B cell (primary cell): ENCODE data around the gene ADSS1. TPM values are rescaled to one million over a fixed set of nuclear protein-coding genes. Genes with fewer than 3 reads are reported as not detected.

ENCODE experiments used
- ATAC-seq: fragments of 200-7000 bp; cut with Tn5 transposase; one replicate; pipeline ENCODE4 v1.10.0; 2021; ENCODE audit warnings: low read depth, mild to moderate bottlenecking, moderate number of reproducible peaks, moderate library complexity
- CTCF ChIA-PET: fragments of 350-600 bp; sonication (Branson Sonifier 250); formaldehyde crosslinking; loops from one replicate; lab custom pipeline; 2021; ENCODE audit warnings: antibody characterized with exemption, inconsistent platforms; lab: Charles Lee
- POLR2A ChIA-PET: fragments of 350-600 bp; sonication (Branson Sonifier 250); formaldehyde crosslinking; loops from one replicate; lab custom pipeline; 2021; ENCODE audit warnings: antibody characterized with exemption; lab: Charles Lee
- DNase-seq: peaks from one replicate; pipeline ENCODE4 v3.0.0; 2013
- H2AFZ ChIP-seq: 2 replicates; pipeline ENCODE4 v1.6.1; 2012; ENCODE audit warnings: mild to moderate bottlenecking, low read depth, low read length; ENCODE audit not compliant: insufficient read depth, poor library complexity, severe bottlenecking
- H3K27ac ChIP-seq, 2 donors: 1 replicate in 1 of 2; 2 replicates in 1 of 2; pipeline ENCODE4 v1.5.1; 2012 to 2013; ENCODE audit warnings: low read length in 2 of 2, mild to moderate bottlenecking in 2 of 2, moderate library complexity in 1 of 2
- H3K27me3 ChIP-seq, 4 experiments: fragments of 200-600 bp in 1 of 4; sonication (generic) in 1 of 4; replicated peaks in 1 of 4; 1 replicate in 2 of 4; 2 replicates in 2 of 4; pipeline versions ENCODE4 v1.6.1 to v1.7.0; 2013 to 2016; ENCODE audit warnings: low read length in 3 of 4, mild to moderate bottlenecking in 2 of 4, mixed read lengths in 1 of 4, moderate library complexity in 1 of 4; ENCODE audit not compliant: insufficient read depth in 4 of 4, control insufficient read depth in 3 of 4; ENCODE audit errors: control extremely low read depth in 1 of 4
- H3K36me3 ChIP-seq, 2 experiments: replicated peaks in 1 of 2; 1 replicate in 1 of 2; 2 replicates in 1 of 2; pipeline versions ENCODE4 v1.6.1 to v1.7.1; 2013; ENCODE audit warnings: low read length in 1 of 2; ENCODE audit not compliant: insufficient read depth in 2 of 2, control insufficient read depth in 1 of 2; ENCODE audit errors: control extremely low read depth in 1 of 2, extremely low read depth in 1 of 2
- H3K4me1 ChIP-seq, 2 donors: fragments of 200-600 bp in 1 of 2; sonication (generic) in 1 of 2; 1 replicate in 1 of 2; 2 replicates in 1 of 2; pipeline versions ENCODE4 v1.5.1 to v1.6.1; 2013 to 2017; ENCODE audit warnings: low read length in 2 of 2; ENCODE audit not compliant: control insufficient read depth in 2 of 2, insufficient read depth in 2 of 2
- H3K4me2 ChIP-seq: replicated peaks from 2 replicates; pipeline ENCODE3; 2012; ENCODE audit warnings: mild to moderate bottlenecking, low read depth, low read length; ENCODE audit not compliant: poor library complexity, severe bottlenecking
- H3K4me3 ChIP-seq, 5 experiments: fragments of 200-600 bp in 1 of 5; sonication (generic) in 1 of 5; 1 replicate in 3 of 5; 2 replicates in 2 of 5; pipeline versions ENCODE4 v1.5.1 to v1.7.0; 2011 to 2016; ENCODE audit warnings: low read length in 4 of 5, mild to moderate bottlenecking in 4 of 5, low read depth in 2 of 5, control low read depth in 1 of 5, moderate library complexity in 1 of 5; ENCODE audit not compliant: insufficient read depth in 1 of 5; ENCODE audit errors: control extremely low read depth in 1 of 5, extremely low read depth in 1 of 5
- H3K79me2 ChIP-seq: fragments of 200-600 bp; sonication (generic); one replicate; pipeline ENCODE4 v1.6.0; 2016; ENCODE audit warnings: low read length; ENCODE audit not compliant: control insufficient read depth, insufficient read depth
- H3K9ac ChIP-seq: fragments of 200-600 bp; sonication (generic); 2 replicates; pipeline ENCODE4 v1.6.1; 2017; ENCODE audit warnings: mild to moderate bottlenecking, low read length, moderate library complexity
- H3K9me3 ChIP-seq, 3 donors: one replicate each; pipeline versions ENCODE4 v1.6.1 to v1.7.1; 2013; ENCODE audit warnings: low read length in 2 of 3; ENCODE audit not compliant: control insufficient read depth in 2 of 3, insufficient read depth in 1 of 3; ENCODE audit errors: control extremely low read depth in 1 of 3
- H4K20me1 ChIP-seq: 2 replicates; pipeline ENCODE4 v1.6.0; 2012; ENCODE audit warnings: mild to moderate bottlenecking, low read length; ENCODE audit not compliant: insufficient read depth, control insufficient read depth, poor library complexity, severe bottlenecking
- H3K27ac Mint-ChIP-seq: one replicate; pipeline ENCODE4 v1.8.0; 2021; ENCODE audit warnings: mixed read lengths
- H3K27me3 Mint-ChIP-seq: one replicate; pipeline ENCODE4 v1.8.0; 2021; ENCODE audit warnings: mixed read lengths
- H3K4me1 Mint-ChIP-seq: one replicate; pipeline ENCODE4 v1.8.0; 2021; ENCODE audit warnings: mixed read lengths
- H3K4me3 Mint-ChIP-seq: one replicate; pipeline ENCODE4 v1.8.0; 2021; ENCODE audit warnings: mixed read lengths
- H3K9me3 Mint-ChIP-seq: one replicate; pipeline ENCODE4 v1.8.0; 2022; ENCODE audit warnings: mixed read lengths; ENCODE audit not compliant: insufficient read depth
- CTCF ChIP-seq: fragments of 200-600 bp; IDR thresholded peaks from one replicate; pipeline ENCODE4 v1.8.0; 2022; ENCODE audit warnings: antibody characterized with exemption, mild to moderate bottlenecking
- EZH2 ChIP-seq: IDR thresholded peaks from 2 replicates; pipeline ENCODE4 v1.6.1; 2012; ENCODE audit warnings: borderline replicate concordance, low read depth, mild to moderate bottlenecking, moderate library complexity, low read length; ENCODE audit not compliant: insufficient read depth, poor library complexity, severe bottlenecking
- WGBS: methylation state at CpG from one replicate; pipeline ENCODE4 v1.1.5; 2013; ENCODE audit warnings: missing lambda C conversion rate; ENCODE audit not compliant: insufficient coverage; 5-methylcytosine and 5-hydroxymethylcytosine counted together
- intact Hi-C: fragments of 100-400 bp; cut with micrococcal nuclease; formaldehyde crosslinking; loops from one replicate; pipeline ENCODE4 v1.10.0; 2022
- polyA plus RNA-seq: library from polyadenylated mRNA; depleted of rRNA; stranded (reverse); fragments of >200 nt; gene quantifications from 2 replicates; pipeline ENCODE4 v1.2.3, GENCODE V29; 2012
- total RNA-seq, 2 donors: library from RNA; stranded (reverse); fragments of 120-200 nt in 1 of 2; gene quantifications; 1 replicate in 1 of 2; 2 replicates in 1 of 2; pipeline versions ENCODE4 v1.2.3 to v1.2.4, GENCODE V29; 2013 to 2022

Gene ADSS1
- total and polyA plus RNA-seq, 2 donors (not counting 1 experiment from before 2014, with no cell fraction given): 0.33 to 1.7 TPM

GRCh38 chr14:104678901-104679705 lies 44.9 kb upstream of the ADSS1 start:
- H4K20me1 ChIP-seq: no peaks in the 10 kb centered on the region
- no peak overlapping the region for H3K4me3 ChIP-seq
- H3K4me3 Mint-ChIP-seq: peak overlapping the region; percentile 87
- DNase-seq (no peak), ATAC-seq (no peak)
- peaks cover 39 to 58% of the 10 kb centered on the region in 2 donors for H3K4me1 ChIP-seq
- no peak overlapping the region for H3K27ac ChIP-seq
- no peaks in the 10 kb centered on the region for H3K36me3 ChIP-seq
- no peak overlapping the region for H3K27ac Mint-ChIP-seq
- H3K27me3 Mint-ChIP-seq: no peaks in the 10 kb centered on the region
- no peak for TF ChIP-seq EZH2
- TF ChIP-seq CTCF: no peak
- H3K9ac ChIP-seq: peak overlapping the region; percentile 57
- no peaks in the 10 kb centered on the region for H3K79me2 ChIP-seq
- intact Hi-C loops: no loop called here
- ChIA-PET CTCF (interaction anchor here (2.4 to 6.8 kb wide), 3 partner anchors 14 to 22 kb away, joined by 9 to 64 read pairs (median 37); no protein-coding TSS in a partner anchor), POLR2A (interaction anchor here (0.6 to 2.9 kb wide), 4 partner anchors 9 to 53 kb away, joined by 3 to 23 read pairs (median 10); no protein-coding TSS in a partner anchor)
- no peak overlapping the region for H2AFZ ChIP-seq
- H3K4me1 Mint-ChIP-seq: peaks cover 50% of the 10 kb centered on the region
- H3K4me2 ChIP-seq: peak overlapping the region; percentile 81
- H3K27me3 ChIP-seq: no peaks in the 10 kb centered on the region
- H3K9me3 Mint-ChIP-seq: peaks cover 6% of the 10 kb centered on the region
- H3K9me3 ChIP-seq: peaks cover 0 to 10% (median 3%) of the 10 kb centered on the region in 3 donors
- WGBS: 93% methylated on average over 18 of the region's 18 CpGs
